ENCODE results near the gene A2ML1. TPM values are rescaled to one million over a fixed set of nuclear protein-coding genes. Genes with fewer than 3 reads are reported as not detected.
"Not testable (repeated sequence)": the region's sequence is repeated elsewhere in the genome, so short reads cannot be mapped to it uniquely, and the experiment has no call there.

A2ML1 gene
- total RNA-seq, 2 donors from 2014 or later, result 0.27 TPM; not detected in 1

DNA sequence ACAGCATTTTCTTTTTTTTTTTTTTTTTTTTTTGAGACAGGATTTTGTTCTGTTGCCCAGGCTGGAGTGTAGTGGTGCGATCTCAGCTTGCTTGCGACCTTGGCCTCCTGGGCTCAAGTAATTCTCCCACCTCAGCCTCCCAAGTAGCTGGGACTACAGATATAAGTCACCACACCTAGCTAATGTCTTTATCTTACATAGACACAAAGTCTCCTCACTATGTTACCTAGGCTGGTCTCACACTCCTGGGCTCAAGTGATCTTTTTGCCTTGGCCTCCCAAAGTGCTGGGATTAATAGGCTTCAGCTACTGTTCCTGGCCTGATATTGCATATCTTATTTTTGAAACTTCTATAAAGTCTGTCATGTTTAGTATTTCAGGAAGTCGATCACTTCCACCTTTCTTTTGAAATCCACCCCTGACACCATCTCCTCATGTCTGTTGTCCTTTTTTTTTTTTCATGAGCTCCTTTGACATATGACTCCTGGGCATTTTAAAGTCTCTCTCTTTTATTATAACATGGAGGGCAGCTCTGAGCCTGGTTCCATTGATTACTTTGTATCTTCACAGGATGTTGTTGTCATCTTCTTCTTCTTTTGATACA, 5.9 kb upstream of the A2ML1 start:
- H3K9me3 ChIP-seq, result no peaks in the 10 kb centered on the region
- no peak for TF ChIP-seq CTCF (IDR thresholded peaks at IDR 0.05)
- H3K36me3 ChIP-seq, result no peaks in the 10 kb centered on the region
- ATAC-seq (ENCODE audit: insufficient number of reproducible peaks, low FRiP score, low read depth) (no peak), DNase-seq (ENCODE audit: low spot score) (no peak)
- no peaks in the 10 kb centered on the region for H3K27me3 ChIP-seq (replicated peaks; ENCODE audit: insufficient read depth)
- no peaks in the 10 kb centered on the region for H3K4me1 ChIP-seq (ENCODE audit: control insufficient read depth in 1 of 2, low read depth in 2 of 2)
- H3K4me3 ChIP-seq, result no peak overlapping the region
- H3K27ac ChIP-seq, result no peak overlapping the region

- Histone ChIP-seq H3K27ac (no peak overlapping the region), H3K27me3 (replicated peaks; ENCODE audit: insufficient read depth) (no peaks in the 10 kb centered on the region), H3K9me3 (no peaks in the 10 kb centered on the region), H3K4me3 (no peak overlapping the region), H3K4me1 (ENCODE audit: control insufficient read depth in 1 of 2, low read depth in 2 of 2) (no peaks in the 10 kb centered on the region), H3K36me3 (no peaks in the 10 kb centered on the region)
- ATAC-seq (ENCODE audit: insufficient number of reproducible peaks, low FRiP score, low read depth) (no peak), DNase-seq (ENCODE audit: low spot score) (no peak)
- TF ChIP-seq CTCF (IDR thresholded peaks at IDR 0.05), result no peak
These were observed 4.6 kb upstream of the A2ML1 start for GRCh38 chr12:8817856-8818255.

- no peak for TF ChIP-seq CTCF (IDR thresholded peaks at IDR 0.05)
- Histone ChIP-seq H3K27me3 (replicated peaks; ENCODE audit: insufficient read depth) (no peaks in the 10 kb centered on the region), H3K36me3 (no peaks in the 10 kb centered on the region), H3K27ac (no peak overlapping the region), H3K4me3 (no peak overlapping the region), H3K9me3 (no peaks in the 10 kb centered on the region), H3K4me1 (ENCODE audit: control insufficient read depth in 1 of 2, low read depth in 2 of 2) (peaks cover 0 to under 1% of the 10 kb centered on the region in 2 donors)
- no peak for ATAC-seq (ENCODE audit: insufficient number of reproducible peaks, low FRiP score, low read depth)
- DNase-seq (ENCODE audit: low spot score), result no peak
These were observed 3.9 kb upstream of the A2ML1 start for GRCh38 chr12:8818526-8818925.

GRCh38 chr12:8819666-8819980, 2.8 kb upstream of the A2ML1 start:
- Histone ChIP-seq H3K4me3 (no peak overlapping the region), H3K27me3 (replicated peaks; ENCODE audit: insufficient read depth) (no peaks in the 10 kb centered on the region), H3K36me3 (no peaks in the 10 kb centered on the region), H3K9me3 (no peaks in the 10 kb centered on the region), H3K27ac (no peak overlapping the region), H3K4me1 (ENCODE audit: control insufficient read depth in 1 of 2, low read depth in 2 of 2) (peaks cover 3 to 5% of the 10 kb centered on the region in 2 donors)
- DNase-seq (ENCODE audit: low spot score) (no peak), ATAC-seq (ENCODE audit: insufficient number of reproducible peaks, low FRiP score, low read depth) (no peak)
- no peak for TF ChIP-seq CTCF (IDR thresholded peaks at IDR 0.05)

DNA sequence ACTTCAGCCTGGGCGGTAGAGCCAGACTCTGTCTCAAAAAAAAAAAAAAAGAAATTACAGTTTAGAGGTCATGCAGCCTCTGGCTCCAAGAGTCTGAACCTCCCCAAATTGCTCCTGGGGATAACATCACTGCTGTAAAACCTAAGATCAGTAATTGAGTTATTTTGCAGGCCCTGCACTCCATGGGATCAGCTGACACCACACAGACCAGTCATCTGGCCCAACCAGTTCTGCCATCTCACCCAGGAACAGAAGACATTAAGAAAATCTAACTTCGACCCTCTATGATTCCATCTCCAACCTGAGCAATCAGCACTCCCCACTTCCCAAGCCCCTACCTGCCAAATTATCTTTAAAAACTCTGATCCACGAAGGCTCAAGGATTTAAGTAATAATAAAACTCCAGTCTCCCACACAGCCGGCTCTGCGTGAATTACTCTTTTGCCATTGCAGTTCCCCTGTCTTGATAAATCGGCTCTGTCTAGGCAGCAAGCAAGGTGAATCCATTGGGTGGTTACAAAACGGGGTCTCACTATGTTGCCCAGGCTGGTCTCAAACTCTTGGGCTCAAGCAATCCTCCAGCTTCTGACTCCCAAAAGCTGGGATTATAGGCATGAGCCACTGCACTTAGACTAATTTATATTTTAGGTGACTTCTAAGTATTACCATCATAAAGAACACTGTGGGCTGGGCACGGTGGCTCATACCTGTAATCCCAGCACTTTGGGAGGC, 1.6 kb upstream of the A2ML1 start:
- H3K9me3 ChIP-seq; H3K36me3 ChIP-seq; DNase-seq (ENCODE audit: low spot score); H3K27me3 ChIP-seq (replicated peaks; ENCODE audit: insufficient read depth); H3K27ac ChIP-seq; H3K4me1 ChIP-seq (ENCODE audit: control insufficient read depth in 1 of 2, low read depth in 2 of 2); ATAC-seq (ENCODE audit: insufficient number of reproducible peaks, low FRiP score, low read depth); H3K4me3 ChIP-seq: not testable (repeated sequence)

Data from thoracic aorta (tissue), 2 donors.